Hepatocyte (in vitro differentiated cells): ENCODE measurements around the gene DCC. TPM values are rescaled to one million over a fixed set of nuclear protein-coding genes. Genes with fewer than 3 reads are reported as not detected.
"Not testable (repeated sequence)": the region's sequence is repeated elsewhere in the genome, so short reads cannot be mapped to it uniquely, and the experiment has no call there.

Experiments
- DNase-seq: peaks from one replicate; pipeline ENCODE4 v3.0.0-alpha.2; 2016; ENCODE audit warnings: low spot score
- H2AFZ ChIP-seq: fragments of 200-600 bp; sonication (generic); 2 replicates; pipeline ENCODE4 v1.6.0; 2016; ENCODE audit warnings: antibody characterized with exemption, mild to moderate bottlenecking
- H3K27ac ChIP-seq: fragments of 200-600 bp; sonication (generic); 2 replicates; pipeline ENCODE4 v1.5.1; 2016; ENCODE audit warnings: mild to moderate bottlenecking
- H3K27me3 ChIP-seq: fragments of 200-600 bp; sonication (generic); 2 replicates; pipeline ENCODE4 v1.6.1; 2016
- H3K36me3 ChIP-seq: fragments of 200-600 bp; sonication (generic); replicated peaks from 2 replicates; pipeline ENCODE4 v1.5.1; 2016; ENCODE audit warnings: low read depth; ENCODE audit not compliant: insufficient read depth
- H3K4me1 ChIP-seq: fragments of 200-600 bp; sonication (generic); 2 replicates; pipeline ENCODE4 v1.5.1; 2016; ENCODE audit warnings: mild to moderate bottlenecking, moderate library complexity; ENCODE audit not compliant: insufficient read depth
- H3K4me2 ChIP-seq: fragments of 200-600 bp; sonication (generic); 2 replicates; pipeline ENCODE4 v1.6.0; 2016
- H3K4me3 ChIP-seq: fragments of 200-600 bp; sonication (generic); 2 replicates; pipeline ENCODE4 v1.5.1; 2016; ENCODE audit warnings: mild to moderate bottlenecking
- H3K79me2 ChIP-seq: fragments of 200-600 bp; sonication (generic); 2 replicates; pipeline ENCODE4 v1.6.0; 2017; ENCODE audit warnings: mild to moderate bottlenecking
- H3K9me2 ChIP-seq: fragments of 200-600 bp; sonication (generic); replicated peaks from 2 replicates; pipeline ENCODE4 v1.6.0; 2017; ENCODE audit warnings: mild to moderate bottlenecking; ENCODE audit not compliant: insufficient read depth
- H3K9me3 ChIP-seq: fragments of 200-600 bp; sonication (generic); 2 replicates; pipeline ENCODE4 v1.5.1; 2016; ENCODE audit warnings: low read depth, mild to moderate bottlenecking
- H4K20me1 ChIP-seq: fragments of 200-600 bp; sonication (generic); 2 replicates; pipeline ENCODE4 v1.6.0; 2016; ENCODE audit warnings: mild to moderate bottlenecking; ENCODE audit not compliant: insufficient read depth, poor library complexity, severe bottlenecking
- EZH2 ChIP-seq: fragments of 200-600 bp; sonication (generic); IDR thresholded peaks from 2 replicates; pipeline ENCODE4 v1.6.1; 2016; ENCODE audit warnings: antibody characterized with exemption, mild to moderate bottlenecking, borderline replicate concordance
- EZH2phosphoT487 ChIP-seq: fragments of 200-600 bp; sonication (generic); IDR thresholded peaks from one replicate; pipeline ENCODE4 v1.6.1; 2018; ENCODE audit warnings: antibody characterized with exemption, mild to moderate bottlenecking, low read depth, moderate library complexity; ENCODE audit not compliant: unreplicated experiment, severe bottlenecking
- WGBS: methylation state at CpG from one replicate; pipeline ENCODE4 v1.1.6; 2016; ENCODE audit warnings: low lambda C conversion rate; ENCODE audit errors: missing lambda C conversion rate; 5-methylcytosine and 5-hydroxymethylcytosine counted together
- polyA plus RNA-seq: library from polyadenylated mRNA; unstranded; fragments of >200 nt; fragmentation: Nextera tagmentation; extraction: Ambion mirVana; gene quantifications from 2 replicates; pipeline ENCODE4 v1.2.1, GENCODE V29; 2016
- total RNA-seq: library from RNA; depleted of rRNA; stranded (reverse); fragments of >200 nt; gene quantifications from 2 replicates; pipeline ENCODE4 v1.2.3, GENCODE V29; 2014
- TF ChIP-seq, protein P1 (sequence below): fragments of 200-600 bp; sonication (generic); IDR thresholded peaks from 2 replicates; pipeline ENCODE4 v1.5.1; 2016; ENCODE audit warnings: antibody characterized with exemption, mild to moderate bottlenecking; ENCODE audit not compliant: poor library complexity

Gene DCC
- total and polyA plus RNA-seq, 2 experiments from 2014 or later = 1.0 to 3.5 TPM

DNA sequence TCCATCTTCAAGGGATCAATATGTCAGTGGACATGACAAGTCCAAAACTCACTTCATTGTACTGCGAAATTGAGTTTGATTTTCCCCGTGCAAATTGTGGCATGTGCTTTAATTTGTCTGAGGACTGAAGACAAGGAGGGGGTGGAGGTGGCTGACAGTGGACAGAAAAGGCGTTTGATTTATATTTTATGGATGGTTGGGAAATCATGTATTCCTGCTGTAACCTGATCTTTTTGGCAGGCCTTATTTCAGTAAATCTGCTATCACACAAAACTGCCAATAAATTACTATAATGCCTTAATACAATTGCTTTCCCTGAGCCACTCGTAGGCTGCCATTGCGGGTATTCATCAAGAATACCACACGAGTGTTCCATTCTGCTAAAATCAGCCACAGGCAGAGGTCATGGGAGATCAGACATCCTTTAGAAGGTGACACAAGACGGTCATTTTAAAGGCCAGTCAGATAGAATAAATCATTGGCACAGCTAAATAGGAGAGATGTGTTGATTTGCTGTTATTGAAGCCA is 1164.0 kb downstream of the DCC start:
- Histone ChIP-seq H3K9me2 (no peaks in the 10 kb centered on the region), H3K27ac (no peak overlapping the region), H4K20me1 (no peaks in the 10 kb centered on the region), H3K4me1 (no peaks in the 10 kb centered on the region), H2AFZ (no peak overlapping the region), H3K36me3 (no peaks in the 10 kb centered on the region), H3K4me2 (no peak overlapping the region), H3K9me3 (no peaks in the 10 kb centered on the region), H3K4me3 (no peak overlapping the region), H3K27me3 (no peaks in the 10 kb centered on the region), H3K79me2 (no peaks in the 10 kb centered on the region)
- DNase-seq = no peak
- WGBS = 77% methylated on average over 7 of the region's 7 CpGs
- TF ChIP-seq, protein P1, sequence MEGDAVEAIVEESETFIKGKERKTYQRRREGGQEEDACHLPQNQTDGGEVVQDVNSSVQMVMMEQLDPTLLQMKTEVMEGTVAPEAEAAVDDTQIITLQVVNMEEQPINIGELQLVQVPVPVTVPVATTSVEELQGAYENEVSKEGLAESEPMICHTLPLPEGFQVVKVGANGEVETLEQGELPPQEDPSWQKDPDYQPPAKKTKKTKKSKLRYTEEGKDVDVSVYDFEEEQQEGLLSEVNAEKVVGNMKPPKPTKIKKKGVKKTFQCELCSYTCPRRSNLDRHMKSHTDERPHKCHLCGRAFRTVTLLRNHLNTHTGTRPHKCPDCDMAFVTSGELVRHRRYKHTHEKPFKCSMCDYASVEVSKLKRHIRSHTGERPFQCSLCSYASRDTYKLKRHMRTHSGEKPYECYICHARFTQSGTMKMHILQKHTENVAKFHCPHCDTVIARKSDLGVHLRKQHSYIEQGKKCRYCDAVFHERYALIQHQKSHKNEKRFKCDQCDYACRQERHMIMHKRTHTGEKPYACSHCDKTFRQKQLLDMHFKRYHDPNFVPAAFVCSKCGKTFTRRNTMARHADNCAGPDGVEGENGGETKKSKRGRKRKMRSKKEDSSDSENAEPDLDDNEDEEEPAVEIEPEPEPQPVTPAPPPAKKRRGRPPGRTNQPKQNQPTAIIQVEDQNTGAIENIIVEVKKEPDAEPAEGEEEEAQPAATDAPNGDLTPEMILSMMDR = no peak
- TF ChIP-seq EZH2phosphoT487 (no peak), EZH2 (no peak)

DNA sequence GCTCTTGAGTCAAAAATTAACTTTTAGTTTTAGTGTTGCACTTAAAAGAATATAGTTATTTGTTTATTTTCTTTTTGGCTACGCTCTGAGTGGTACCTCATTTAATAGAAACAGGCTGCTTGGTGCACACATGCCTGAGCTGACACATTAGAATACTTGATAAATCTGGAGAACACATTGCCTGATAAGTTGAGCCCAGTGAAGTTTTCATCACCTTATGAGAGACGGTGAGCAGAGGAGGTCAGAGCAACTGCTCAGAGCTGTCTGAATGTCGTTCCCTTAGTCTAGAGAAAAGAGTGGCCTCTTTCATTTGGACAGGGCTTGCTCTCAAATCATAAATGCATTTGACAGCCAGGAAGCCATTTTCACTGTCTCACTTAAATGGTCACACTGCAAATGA is 1168.5 kb downstream of the DCC start:
- Histone ChIP-seq H3K9me2 (no peaks in the 10 kb centered on the region), H3K36me3 (no peaks in the 10 kb centered on the region), H3K4me2 (no peak overlapping the region), H3K27ac (no peak overlapping the region), H3K79me2 (no peaks in the 10 kb centered on the region), H2AFZ (no peak overlapping the region), H4K20me1 (no peaks in the 10 kb centered on the region), H3K4me3 (no peak overlapping the region), H3K4me1 (no peaks in the 10 kb centered on the region), H3K9me3 (no peaks in the 10 kb centered on the region), H3K27me3 (no peaks in the 10 kb centered on the region)
- DNase-seq = no peak
- TF ChIP-seq EZH2 = no peak
- TF ChIP-seq EZH2phosphoT487 = no peak
- TF ChIP-seq, protein P1 = no peak
- WGBS = 67% methylated on average over 3 of the region's 3 CpGs

DNA sequence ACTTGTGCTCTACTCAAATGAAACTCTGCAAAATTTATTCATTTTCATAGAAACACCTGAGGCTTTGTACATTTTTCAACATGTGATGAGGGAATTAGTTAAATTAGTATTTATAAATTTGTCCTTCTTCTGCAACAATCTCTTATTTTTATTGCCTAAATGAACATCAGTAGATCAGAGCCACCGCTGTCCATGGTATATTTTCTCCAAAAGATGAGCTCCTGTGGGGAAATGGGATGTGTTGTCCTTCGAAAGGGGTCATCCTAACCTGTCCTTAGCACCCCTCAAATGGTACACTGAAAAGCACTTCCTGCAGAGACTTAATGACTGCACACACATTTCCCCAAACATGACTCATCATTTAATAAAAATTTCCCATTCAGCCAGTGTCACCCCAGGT is 1169.9 kb downstream of the DCC start:
- Histone ChIP-seq H3K9me2 (no peaks in the 10 kb centered on the region), H3K36me3 (no peaks in the 10 kb centered on the region), H2AFZ (no peak overlapping the region), H3K27me3 (no peaks in the 10 kb centered on the region), H4K20me1 (no peaks in the 10 kb centered on the region), H3K4me3 (no peak overlapping the region), H3K4me2 (no peak overlapping the region), H3K4me1 (no peaks in the 10 kb centered on the region), H3K9me3 (no peaks in the 10 kb centered on the region), H3K79me2 (no peaks in the 10 kb centered on the region), H3K27ac (no peak overlapping the region)
- 92% methylated on average over 2 of the region's 2 CpGs for WGBS
- DNase-seq = no peak
- TF ChIP-seq EZH2phosphoT487 = no peak
- no peak for TF ChIP-seq EZH2
- TF ChIP-seq, protein P1 = no peak

DNA sequence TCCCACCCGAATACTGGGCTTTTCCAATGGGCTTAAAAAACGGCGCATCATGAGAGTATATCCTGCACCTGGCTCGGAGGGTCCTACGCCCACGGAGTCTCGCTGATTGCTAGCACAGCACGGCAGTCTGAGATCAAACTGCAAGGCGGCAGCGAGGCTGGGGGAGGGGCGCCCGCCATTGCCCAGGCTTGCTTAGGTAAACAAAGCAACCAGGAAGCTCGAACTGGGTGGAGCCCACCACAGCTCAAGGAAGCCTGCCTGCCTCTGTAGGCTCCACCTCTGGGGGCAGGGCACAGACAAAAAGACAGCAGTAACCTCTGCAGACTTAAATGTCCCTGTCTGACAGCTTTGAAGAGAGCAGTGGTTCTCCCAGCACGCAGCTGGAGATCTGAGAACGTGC is 1171.7 kb downstream of the DCC start:
- WGBS = 81% methylated on average over 13 of the region's 15 CpGs
- H3K27me3 ChIP-seq, H3K27ac ChIP-seq, H3K4me2 ChIP-seq, H4K20me1 ChIP-seq, H3K4me1 ChIP-seq, H3K79me2 ChIP-seq, H3K36me3 ChIP-seq, H2AFZ ChIP-seq, H3K9me2 ChIP-seq, DNase-seq, H3K4me3 ChIP-seq, H3K9me3 ChIP-seq: not testable (repeated sequence)
